ENCODE data around the gene BIN1. TPM values are rescaled to one million over a fixed set of nuclear protein-coding genes. Genes with fewer than 3 reads are reported as not detected.

BIN1 gene
- total RNA-seq, 1 experiment from 2014 or later = 198 TPM

GRCh38 chr2:126998486-126998885 lies 108.5 kb downstream of the BIN1 start:
- intact Hi-C loops (cut with micrococcal nuclease; ENCODE audit: unreplicated experiment) = loop anchor here (5.0 kb wide), 2 partner anchors 701 to 946 kb away; no protein-coding TSS in a partner anchor
- peaks cover 47% of the 10 kb centered on the region for H3K4me1 Mint-ChIP-seq (ENCODE audit: low read depth, unreplicated experiment)

More at GRCh38 chr2:126998486-126998885, 108.5 kb downstream of the BIN1 start:
- no peak overlapping the region for H3K4me3 Mint-ChIP-seq (ENCODE audit: unreplicated experiment)
- H3K27me3 Mint-ChIP-seq (ENCODE audit: insufficient read depth, unreplicated experiment) = no peaks in the 10 kb centered on the region
- DNase-seq = no peak
- no peaks in the 10 kb centered on the region for H3K9me3 ChIP-seq
- BruUV-seq (replicated peaks) = no TSS peak
- CTCF ChIA-PET = no interaction called here
- no peaks in the 10 kb centered on the region for H3K36me3 ChIP-seq (ENCODE audit: control insufficient read depth, insufficient read depth, low read length)
- H3K27ac Mint-ChIP-seq (ENCODE audit: unreplicated experiment) = peak overlapping the region; percentile 47
- POLR2A ChIA-PET = no interaction called here
- no peak overlapping the region for H3K4me3 ChIP-seq (ENCODE audit: low read depth, low read length)
- no peak for TF ChIP-seq CTCF (IDR thresholded peaks at IDR 0.05; ENCODE audit: insufficient read depth in 1 of 2, low read depth in 1 of 2, low read length in 1 of 2, severe bottlenecking in 1 of 2, unreplicated experiment in 1 of 2)
- no peaks in the 10 kb centered on the region for H3K27me3 ChIP-seq (replicated peaks; ENCODE audit: control insufficient read depth, insufficient read depth, low read length)
- no peaks in the 10 kb centered on the region for H3K36me3 Mint-ChIP-seq (ENCODE audit: insufficient read depth, unreplicated experiment)
- H3K4me1 ChIP-seq = peaks cover 56% of the 10 kb centered on the region
- no peaks in the 10 kb centered on the region for H3K9me3 Mint-ChIP-seq (ENCODE audit: unreplicated experiment)

Other genes with a start within 250 kb of the BIN1 start
- gene TEX51, start 208.3 kb downstream of the BIN1 start, total RNA-seq (2022) = not detected in 2 replicates
- 0.11 TPM in 1 of 2 replicates, not detected in the other for gene CYP27C1, start 113.1 kb upstream of the BIN1 start, total RNA-seq (2022)
- 50.5 and 52.5 TPM in 2 replicates for gene ERCC3, start 187.0 kb upstream of the BIN1 start, total RNA-seq (2022)

Data from Caco-2 (cell line).